Peyer's patch (tissue), 4 donors: ENCODE measurements around the gene ZNF581.

Experiments used
- CTCF ChIP-seq, 6 experiments: fragments of 450-650 bp in 4 of 6; fragments of 200-600 bp in 2 of 6; sonication (generic) in 1 of 6; IDR thresholded peaks; one replicate each; pipeline ENCODE4 v1.5.1; 2017 to 2019; ENCODE audit warnings: antibody characterized with exemption in 6 of 6, mild to moderate bottlenecking in 3 of 6, moderate library complexity in 1 of 6
- POLR2A ChIP-seq, 2 donors: fragments of 450-650 bp; IDR thresholded peaks; one replicate each; pipeline ENCODE4 v1.5.1; 2017; ENCODE audit warnings: antibody characterized with exemption in 2 of 2, mild to moderate bottlenecking in 2 of 2, moderate library complexity in 2 of 2

- TF ChIP-seq CTCF (IDR thresholded peaks at IDR 0.05) (no peak), POLR2A (IDR thresholded peaks at IDR 0.05) (no peak)
Observed at GRCh38 chr19:55609326-55609725, 34.1 kb upstream of the ZNF581 start.
